ENCODE measurements around the gene TESK2.
"Not testable (repeated sequence)": the region's sequence is repeated elsewhere in the genome, so short reads cannot be mapped to it uniquely, and the experiment has no call there.

Gene TESK2

DNA sequence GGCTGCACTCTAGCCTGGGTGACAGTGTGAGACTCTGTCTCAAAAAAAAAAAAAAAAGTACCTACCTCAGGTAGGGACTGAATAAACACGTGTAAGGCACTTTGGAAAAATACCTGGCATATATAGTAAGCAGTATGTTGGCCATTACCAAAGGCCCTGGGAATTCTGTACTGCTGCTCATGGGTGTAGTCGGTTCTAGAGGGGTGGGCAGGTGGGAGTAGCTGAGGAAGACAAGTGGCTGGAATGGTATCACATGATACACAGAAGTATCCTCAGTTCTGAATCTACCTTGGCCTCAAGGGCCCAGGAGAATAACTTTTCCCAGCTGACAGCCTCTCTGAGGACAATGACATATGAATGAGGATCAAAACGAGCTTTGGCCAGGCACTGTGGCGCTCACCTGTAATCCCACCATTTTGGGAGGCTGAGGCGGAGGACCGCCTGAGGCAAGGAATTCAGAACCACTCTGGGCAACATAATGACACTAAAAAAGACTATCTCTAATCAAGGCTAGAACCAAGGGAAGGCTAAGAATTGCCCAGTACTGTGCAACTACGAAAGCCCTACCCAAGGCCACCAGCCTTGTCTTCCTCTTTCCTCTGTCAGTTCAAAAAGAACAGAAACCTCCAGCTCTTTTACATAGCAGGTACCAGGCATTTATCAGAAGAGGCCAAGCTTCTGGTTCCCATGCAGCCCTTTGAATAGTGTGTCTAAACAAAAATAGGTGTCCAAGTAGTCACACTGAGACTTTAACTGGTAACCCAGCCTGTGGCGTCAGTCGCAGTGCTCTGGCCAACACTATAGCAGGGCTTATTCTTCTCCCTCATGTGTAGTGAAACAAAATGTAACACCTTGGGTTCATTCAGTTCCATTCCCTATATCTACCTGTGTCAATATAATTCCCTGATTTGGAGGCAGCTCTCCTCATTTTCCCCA, 19.3 kb upstream of the TESK2 start:
- DNase-seq = no peak

DNA sequence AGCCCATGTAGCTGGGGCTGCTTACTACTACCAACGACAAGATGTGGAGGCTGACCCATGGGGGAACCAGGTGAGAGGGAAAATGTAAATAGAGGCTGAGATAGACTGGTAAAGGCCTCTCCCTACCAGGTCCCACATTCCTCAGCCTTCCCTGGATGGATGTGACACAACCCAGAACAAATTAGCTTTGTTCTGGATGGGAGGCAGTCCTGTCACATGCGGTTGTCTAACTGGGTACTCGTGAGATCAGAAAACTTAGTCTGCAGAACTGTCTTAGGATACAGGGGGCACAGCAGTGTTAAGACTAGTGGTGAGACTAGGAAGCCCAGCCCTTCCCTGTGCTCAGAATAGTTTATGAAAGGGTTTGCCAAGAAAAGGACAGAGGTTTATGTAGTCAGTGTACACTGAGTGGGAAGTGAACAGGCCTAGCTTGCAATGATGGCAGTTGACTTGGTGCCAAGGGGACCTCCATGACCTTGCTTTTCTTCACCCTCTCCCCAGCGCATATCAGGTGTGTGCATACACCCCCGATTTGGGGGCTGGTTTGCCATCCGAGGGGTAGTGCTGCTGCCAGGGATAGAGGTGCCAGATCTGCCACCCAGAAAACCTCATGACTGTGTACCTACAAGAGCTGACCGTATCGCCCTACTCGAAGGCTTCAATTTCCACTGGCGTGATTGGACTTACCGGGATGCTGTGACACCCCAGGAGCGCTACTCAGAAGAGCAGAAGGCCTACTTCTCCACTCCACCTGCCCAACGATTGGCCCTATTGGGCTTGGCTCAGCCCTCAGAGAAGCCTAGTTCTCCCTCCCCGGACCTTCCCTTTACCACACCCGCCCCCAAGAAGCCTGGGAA, 17.6 kb upstream of the TESK2 start:
- DNase-seq = no peak

DNA sequence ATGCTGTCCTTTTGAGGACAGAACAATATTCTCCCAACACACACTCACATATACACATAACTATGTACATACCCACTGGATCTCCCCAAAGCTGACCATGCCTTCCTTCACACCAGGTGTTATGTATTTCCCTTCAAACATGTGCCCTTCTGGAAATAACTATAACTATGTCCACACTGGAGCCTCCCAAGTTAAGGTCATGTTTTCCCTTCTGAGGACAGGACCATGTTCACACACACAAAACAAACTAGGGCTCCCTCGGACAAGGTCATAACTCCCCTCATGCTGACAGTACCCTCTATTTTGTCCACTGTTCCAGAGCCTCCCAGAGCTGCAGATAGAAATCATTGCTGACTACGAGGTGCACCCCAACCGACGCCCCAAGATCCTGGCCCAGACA, 16.9 kb upstream of the TESK2 start:
- DNase-seq = no peak

DNA sequence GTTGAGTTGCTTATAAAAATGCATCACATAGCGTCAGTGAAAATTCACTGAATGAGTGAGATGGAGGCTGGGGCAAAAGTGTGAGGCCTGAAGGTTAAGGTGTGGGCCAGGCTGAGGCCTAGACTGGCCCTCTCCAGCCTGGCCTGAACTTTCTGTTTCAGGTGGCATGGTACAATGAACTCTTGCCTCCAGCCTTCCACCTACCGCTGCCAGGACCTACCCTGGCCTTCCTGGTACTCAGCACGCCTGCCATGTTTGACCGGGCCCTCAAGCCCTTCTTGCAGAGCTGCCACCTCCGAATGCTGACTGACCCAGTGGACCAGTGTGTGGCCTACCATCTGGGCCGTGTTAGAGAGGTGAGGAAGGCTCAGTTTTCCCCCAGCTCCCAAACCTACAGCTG, 16.2 kb upstream of the TESK2 start:
- no peak for DNase-seq

DNA sequence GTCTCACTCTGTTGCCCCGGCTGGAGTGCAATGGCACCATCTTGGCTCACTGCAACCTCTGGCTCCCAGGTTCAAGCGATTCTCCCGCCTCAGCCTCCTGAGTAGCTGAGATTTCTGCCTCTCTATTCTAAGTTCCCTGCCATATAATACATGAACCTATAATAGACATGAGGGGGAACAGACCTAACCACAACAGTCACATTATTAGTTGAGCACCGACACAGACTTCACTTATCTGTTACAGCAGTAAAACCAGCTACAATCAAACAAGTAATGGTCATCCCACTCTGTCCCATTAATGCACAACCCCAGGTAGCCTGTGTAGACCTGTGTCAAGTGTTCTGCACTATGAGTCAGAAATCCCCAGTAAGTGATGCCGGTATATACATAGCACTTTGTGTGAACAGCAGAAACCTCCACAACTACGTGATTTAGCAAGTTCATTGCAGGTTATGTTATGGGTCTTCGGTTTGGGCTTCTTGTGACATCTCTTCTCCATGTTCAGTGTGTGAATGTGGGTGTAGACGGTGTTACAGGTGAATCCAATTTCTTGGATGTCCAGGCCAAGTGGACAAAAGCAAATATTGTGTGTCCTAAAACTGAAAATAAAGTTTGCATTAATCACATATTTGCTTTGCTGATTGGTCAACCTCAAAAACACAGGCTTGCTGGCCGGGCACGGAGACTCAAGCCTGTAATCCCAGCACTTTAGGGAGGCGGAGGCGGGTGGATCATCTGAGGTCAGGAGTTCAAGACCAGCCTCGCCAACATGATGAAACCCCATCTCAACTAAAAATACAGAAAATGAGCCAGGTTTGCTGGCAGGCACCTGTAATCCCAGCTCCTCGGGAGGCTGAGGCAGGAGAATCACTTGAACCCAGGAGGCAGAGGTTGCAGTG, 12.7 kb upstream of the TESK2 start:
- DNase-seq = no peak

DNA sequence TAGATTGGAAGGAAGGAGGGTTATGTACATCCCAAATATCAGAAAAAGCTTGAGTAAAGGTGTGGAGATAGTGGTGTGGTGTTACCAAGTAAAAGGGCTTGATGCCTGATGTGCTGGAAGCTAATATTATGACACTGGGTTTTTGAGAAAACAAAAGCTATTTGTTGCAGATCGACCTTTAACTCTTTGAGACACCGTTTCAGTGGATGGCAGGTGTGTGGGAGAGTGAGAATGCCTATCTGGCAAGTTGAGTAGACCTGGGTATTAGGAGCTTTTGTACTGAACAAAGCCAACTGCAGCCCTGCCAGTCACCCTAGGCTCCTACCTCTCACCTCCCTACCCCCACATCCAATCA, 10.5 kb upstream of the TESK2 start:
- DNase-seq = no peak

DNA sequence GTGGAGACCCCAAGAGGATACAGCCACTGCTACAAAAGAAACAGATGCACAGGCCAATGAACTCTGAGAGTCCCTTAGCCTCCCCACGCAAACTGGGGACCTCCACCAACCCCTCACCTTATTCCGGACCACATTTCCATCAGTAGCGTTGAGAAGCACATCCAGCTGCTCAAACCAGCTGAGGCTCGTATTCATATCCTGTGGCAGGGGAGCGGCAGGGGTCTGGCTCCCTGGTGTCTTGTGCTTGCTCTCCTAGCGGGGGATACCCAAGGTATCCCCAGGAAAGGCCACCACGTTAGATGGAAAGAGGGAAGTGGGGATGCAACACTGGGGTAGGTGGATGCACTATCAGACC, 8.4 kb upstream of the TESK2 start:
- DNase-seq = no peak

DNA sequence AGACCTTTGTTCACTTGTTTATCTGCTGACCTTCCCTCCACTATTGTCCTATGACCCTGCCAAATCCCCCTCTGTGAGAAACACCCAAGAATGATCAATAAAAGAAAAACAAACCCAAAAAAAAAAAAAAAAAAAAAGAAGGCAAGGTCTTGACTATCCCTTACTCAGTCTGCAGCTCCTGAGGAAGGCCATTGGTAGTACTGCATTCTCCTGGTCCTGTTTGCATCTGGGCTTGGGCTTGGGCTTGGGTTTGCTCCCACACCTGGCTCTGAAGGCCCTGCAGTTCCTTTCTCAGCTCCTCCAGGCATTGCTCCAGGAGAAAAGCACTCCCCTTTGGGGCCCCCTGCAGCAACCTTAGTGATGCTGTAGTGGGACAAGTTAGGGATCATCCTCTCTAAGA, 7.3 kb upstream of the TESK2 start:
- DNase-seq = no peak

DNA sequence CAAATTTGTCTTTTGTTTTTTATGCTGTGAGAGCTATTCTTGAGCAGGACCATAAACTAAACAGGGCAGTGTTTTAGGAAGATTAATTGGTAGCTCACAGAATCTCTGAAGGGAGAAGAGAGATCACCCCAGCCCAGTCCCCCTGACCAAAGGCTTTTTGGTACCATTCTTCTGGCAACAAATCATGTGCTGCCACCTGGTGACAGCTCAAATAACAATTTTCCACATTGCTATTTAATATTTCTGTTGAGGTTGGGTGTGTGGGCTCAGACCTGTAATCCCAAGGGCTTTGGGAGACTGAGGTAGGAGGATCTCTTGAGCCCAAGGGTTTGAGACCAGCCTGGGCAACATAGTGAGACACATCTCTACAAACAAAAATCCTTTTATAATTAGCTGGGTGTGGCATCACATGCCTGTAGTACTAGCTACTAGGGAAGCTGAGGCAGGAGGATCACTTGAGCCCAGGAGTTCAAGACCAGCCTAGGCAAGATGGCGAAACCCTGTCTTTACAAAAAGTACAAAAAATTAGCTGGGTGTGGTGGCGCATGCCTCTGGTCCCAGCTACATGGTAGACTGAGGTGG, 2.2 kb upstream of the TESK2 start:
- peak; percentile 36 to 64 for DNase-seq

DNA sequence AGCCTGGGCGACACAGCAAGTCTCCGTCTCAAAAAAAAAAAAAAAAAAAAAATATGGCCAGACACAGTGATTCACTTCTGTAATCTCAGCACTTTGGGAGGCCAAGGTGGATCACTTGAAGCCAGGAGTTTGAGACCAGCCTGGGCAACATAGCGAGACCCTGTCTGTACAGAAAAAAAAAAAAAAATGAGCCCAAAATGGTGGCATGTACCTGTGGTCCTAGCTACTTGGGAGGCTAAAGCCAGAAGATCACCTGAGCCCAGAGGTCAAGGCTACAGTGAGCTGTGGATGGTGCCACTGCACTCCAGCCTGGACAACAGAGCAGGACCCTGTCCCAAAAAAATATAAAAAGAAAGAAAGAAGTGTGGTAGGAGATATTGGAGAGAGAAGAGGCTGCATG, 1.7 kb upstream of the TESK2 start:
- no peak for DNase-seq

DNA sequence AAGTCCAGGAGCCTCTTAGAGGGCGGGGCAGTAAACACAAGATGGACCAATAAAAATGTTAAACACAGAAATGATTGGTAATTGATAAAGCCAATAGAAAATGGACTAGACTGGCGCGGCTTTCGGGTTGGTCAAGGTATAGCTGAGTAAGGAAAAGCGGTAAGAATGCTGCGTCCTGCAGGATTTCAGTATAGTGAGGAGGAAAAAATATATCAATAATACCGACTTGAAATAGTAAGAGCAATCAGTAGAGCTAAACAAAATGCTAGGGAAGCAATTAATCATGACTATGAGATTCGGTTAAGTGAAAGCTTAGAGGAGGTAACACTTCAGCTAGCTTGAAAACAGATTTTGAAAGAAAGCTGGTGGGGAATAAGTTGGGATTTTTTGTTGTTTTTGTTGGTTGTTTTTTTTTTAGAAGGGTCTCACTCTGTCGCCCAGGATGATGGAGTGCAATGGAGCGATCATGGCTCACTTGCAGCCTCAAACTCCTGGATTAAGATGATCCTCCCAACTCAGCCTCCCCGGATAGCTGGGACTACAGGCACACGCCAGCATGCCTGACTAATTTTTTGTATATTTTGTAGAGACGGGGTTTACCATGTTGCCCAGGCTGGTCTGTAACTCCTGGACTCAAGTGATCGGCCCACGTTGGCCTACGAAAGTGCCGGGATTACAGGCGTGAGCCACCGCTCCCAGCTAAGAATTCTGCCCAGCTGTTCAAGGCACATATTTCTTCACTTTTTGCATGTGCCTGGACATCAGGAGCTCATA, 711 bp upstream of the TESK2 start:
- DNase-seq = no peak

DNA sequence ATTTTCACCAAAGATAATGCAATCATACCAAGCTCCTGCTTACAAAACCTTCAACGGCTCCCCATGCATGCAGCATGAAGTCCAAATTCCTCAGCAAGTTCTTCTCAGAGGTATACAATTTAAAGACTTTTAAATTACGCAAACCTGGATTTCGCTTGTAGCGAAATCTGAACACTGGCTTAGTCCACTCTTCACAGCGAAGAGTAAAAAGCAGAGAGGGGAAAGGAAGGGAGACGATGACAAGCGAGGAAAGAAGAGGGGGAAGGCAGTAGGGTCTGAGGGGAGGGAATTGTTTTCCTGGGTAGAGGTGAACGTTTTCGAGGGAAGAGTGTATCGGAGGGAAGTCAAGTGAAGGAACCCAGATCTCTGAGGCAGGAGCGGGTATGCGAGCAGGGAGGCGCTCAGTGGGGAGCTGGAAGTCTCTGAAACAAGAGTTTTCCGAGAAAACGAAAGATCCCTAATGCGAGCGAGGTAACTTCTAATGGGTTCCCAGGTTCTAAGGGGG, 790 bp downstream of the TESK2 start:
- no peak for DNase-seq

DNA sequence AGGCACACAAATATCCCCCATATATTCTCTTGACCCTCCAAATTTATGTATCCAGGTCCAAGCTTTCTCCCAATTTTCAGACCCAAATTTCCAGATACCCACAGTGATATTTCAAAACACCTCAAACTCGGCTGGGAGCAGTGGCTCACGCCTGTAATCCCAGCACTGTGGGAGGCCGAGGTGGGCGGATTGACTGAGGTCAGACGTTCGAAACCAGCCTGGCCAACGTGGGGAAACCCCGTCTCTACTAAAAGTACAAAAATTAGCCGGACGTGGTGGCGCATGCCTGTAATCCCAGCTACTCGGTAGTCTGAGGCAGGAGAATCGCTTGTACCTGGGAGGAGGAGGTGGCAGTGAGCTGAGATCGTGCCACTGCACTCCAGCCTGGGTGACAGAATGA, 1.6 kb downstream of the TESK2 start:
- DNase-seq = peak; percentile 62 to 63

DNA sequence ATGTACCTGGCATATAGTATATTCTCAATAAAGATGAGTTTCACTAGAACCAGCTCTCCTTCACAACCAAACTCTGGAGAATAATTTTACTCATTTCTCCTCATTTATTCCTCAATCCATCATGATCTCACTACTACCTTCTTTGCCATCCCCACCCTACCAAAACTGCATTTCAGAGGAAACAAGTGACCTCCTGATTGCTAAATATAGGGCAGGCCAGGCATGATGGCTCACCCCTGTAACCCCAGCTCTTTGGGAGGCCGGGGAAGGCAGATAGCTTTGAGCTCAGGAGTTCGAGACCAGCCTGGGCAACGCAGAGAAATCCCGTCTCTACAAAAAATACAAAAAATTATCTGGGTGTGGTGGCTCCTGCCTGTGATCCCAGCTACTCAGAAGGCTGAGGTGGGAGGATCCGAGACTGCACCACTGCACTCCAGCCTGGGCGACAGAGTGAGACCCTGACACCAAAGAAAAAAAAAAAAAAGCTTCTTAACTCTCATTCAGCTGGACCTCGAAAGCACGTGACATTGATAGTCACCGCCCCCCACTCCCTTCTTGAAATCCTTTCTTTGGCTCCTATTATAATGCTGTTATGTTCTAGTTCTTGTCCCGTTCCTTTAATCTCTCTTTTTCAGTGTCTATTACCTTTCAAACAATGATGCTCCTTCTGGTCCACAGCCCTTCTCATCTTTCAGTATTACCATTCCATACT, 2.1 kb downstream of the TESK2 start:
- DNase-seq = no peak

DNA sequence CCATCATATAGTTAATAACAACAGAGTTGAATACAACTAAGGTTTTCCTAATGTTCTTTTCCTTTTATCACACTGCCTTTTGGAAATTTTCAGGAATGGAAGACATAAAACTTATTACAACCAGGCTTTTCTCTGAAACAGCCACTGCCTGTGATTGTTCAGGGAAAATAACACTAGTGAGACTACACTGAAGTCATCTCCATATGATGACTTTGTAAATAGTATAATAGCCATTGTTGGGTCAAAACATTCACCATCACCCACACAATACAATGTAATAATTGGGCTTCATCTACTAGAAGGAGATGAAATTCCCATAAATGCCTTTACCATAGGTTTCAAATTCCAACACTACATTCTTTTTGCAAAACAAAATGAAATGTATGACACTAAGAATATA, 5.0 kb downstream of the TESK2 start:
- no peak for DNase-seq

DNA sequence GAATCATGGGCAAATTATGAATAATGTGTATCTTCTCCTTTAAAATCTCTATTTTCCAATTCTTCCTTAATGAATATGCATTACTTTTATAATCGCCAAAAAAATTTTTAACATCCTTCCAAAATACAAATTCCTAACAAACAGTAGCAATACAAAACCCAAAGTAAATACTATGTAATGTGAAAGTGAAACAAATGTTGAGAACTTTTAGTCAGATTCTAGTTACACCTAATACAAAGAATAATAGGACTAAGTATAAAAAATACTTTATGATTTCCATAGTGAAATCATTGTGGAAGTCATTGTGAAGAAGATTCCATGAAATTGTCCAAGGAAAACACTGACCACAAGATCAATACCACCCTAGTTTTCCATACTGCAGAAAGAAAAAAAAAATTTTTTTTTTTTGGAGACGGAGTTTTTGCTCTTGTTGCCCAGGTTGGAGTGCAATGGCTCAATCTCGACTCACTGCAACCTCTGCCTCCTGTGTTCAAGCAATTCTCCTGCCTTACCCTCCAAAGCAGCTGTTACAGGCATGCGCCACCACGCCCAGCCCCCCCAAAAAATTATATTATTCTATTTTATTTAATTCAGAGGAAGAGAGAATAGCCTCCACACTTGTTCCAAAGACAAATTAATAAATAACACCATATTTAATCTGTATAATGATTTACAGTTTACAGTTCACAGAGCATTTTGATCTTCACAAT, 11.8 kb downstream of the TESK2 start:
- DNase-seq = no peak

DNA sequence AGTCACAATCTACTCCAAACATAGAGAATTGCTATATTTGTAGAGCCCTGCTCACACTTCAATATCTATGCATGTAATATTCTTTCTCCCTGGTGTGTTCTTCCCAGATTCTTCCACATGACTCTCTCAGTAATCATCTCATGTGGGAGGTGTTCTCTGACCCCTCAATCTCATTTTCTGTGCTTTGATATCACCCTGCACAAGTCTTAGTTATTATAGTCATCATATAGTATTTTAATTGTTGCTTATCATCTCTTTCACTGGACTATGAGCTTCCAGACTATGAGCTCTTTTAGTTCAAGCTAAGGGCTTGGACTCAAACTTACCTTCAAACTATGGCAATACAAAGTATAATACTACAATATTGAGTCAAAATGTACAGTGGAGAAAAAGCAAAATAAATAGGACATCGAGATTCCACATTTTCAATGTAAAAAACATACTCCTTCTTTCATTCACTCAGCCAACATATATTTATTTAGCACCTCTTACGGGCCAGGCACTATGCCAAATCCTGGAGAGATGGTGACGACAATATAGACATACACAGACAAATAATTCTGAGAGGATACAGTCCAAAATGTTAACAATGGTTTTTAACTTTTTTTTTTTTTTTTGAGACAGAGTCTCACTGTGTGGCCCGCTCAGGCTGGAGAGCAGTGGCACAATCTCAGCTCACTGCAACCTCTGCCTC, 12.7 kb downstream of the TESK2 start:
- DNase-seq = no peak

DNA sequence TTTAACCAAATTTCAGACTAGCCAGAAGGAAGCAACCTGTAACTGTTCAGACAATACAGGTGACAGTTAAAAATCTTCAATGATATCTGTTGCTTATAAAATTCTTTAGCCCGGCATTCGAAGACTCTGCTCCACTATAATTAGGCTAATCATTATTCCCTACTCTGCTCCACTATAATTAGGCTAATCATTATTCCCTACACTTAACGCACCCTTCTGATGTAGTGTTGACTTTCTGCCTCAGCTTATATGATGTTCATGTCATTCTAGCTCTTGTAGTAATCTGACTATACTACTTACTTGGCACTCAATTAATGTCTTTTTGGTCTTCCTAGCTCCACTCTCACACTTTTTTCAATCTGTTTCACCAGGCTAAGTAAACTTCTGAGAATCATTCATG, 13.3 kb downstream of the TESK2 start:
- DNase-seq = no peak

DNA sequence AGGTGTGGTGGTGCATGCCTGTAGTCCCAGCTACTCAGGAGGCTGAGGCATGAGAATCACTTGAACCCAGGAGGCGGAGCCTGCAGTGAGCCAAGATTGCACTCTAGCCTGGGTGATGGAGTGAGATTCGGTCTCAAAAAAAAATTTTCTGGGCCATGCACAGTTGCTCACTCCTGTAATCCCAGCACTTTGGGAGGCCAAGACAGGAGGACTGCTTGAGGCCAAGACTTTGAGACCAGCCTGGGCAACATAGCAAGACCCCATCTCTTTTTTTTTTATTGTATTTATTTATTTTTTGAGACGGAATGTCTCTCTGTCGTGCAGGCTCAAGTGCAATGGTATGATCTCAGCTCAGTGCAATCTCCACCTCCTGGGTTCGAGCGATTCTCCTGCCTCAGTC, 16.8 kb downstream of the TESK2 start:
- DNase-seq = not testable (repeated sequence)

DNA sequence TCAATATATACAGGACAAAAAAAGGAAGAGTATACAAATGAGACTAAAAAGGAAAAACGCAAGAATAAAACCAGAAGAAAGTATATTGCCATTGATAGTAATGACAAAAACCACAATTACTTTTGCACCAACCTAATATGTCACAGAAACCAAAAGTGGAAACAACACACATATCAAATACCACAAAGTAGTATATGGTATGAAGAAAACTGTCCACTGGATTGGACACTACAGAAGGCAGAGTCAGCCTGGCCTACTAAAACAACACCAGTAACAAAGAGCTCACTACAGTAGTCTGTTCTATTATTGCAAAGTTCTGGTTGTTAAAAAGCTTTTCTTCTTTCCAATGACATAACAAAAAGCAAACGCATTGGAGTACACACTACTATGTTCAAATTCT, 17.7 kb downstream of the TESK2 start:
- DNase-seq = no peak
